Calu3 (cell line): ENCODE results near the gene UQCRC1. TPM values are rescaled to one million over a fixed set of nuclear protein-coding genes. Genes with fewer than 3 reads are reported as not detected.

Experiments used
- BruUV-seq: library from RNA; stranded (reverse); fragments of 400-500 nt; replicated peaks from 2 replicates; lab custom pipeline; 2021; lab: Mats Ljungman, UMichigan
- CTCF ChIA-PET: fragments of 300-600 bp; sonication (Branson Sonifier 250); formaldehyde crosslinking; loops from one replicate; lab custom pipeline; 2022; ENCODE audit warnings: antibody characterized with exemption; lab: Charles Lee
- DNase-seq: peaks from one replicate; pipeline ENCODE4 v3.0.0; 2022
- H3K27ac Mint-ChIP-seq: one replicate; pipeline ENCODE4 v1.8.0; 2022; ENCODE audit warnings: mixed read lengths; ENCODE audit not compliant: unreplicated experiment
- H3K27me3 Mint-ChIP-seq: one replicate; pipeline ENCODE4 v1.8.0; 2022; ENCODE audit warnings: mixed read lengths; ENCODE audit not compliant: unreplicated experiment
- H3K36me3 Mint-ChIP-seq: one replicate; pipeline ENCODE4 v1.8.0; 2022; ENCODE audit warnings: mild to moderate bottlenecking, moderate library complexity, mixed read lengths; ENCODE audit not compliant: insufficient read depth, unreplicated experiment
- H3K4me1 Mint-ChIP-seq: one replicate; pipeline ENCODE4 v1.8.0; 2022; ENCODE audit warnings: mild to moderate bottlenecking, low read depth, mixed read lengths; ENCODE audit not compliant: unreplicated experiment
- H3K4me3 Mint-ChIP-seq: one replicate; pipeline ENCODE4 v1.8.0; 2022; ENCODE audit warnings: mild to moderate bottlenecking, low read depth, moderate library complexity, mixed read lengths; ENCODE audit not compliant: unreplicated experiment
- H3K9me3 Mint-ChIP-seq: one replicate; pipeline ENCODE4 v1.8.0; 2022; ENCODE audit warnings: low read depth, mixed read lengths; ENCODE audit not compliant: unreplicated experiment
- CTCF ChIP-seq: fragments of 200-600 bp; IDR thresholded peaks from one replicate; pipeline ENCODE4 v1.8.0; 2022; ENCODE audit warnings: antibody characterized with exemption; ENCODE audit not compliant: unreplicated experiment
- intact Hi-C: fragments of 100-400 bp; cut with micrococcal nuclease; formaldehyde crosslinking; loops from one replicate; pipeline ENCODE4 v1.10.0; 2022; ENCODE audit not compliant: unreplicated experiment
- total RNA-seq: library from RNA; stranded (reverse); gene quantifications from 2 replicates; pipeline ENCODE4 v1.2.3, GENCODE V29; 2022

UQCRC1 gene
- total RNA-seq, 1 experiment from 2014 or later, result 207 TPM

- H3K4me1 Mint-ChIP-seq, result peaks cover 30% of the 10 kb centered on the region
- peaks cover 5% of the 10 kb centered on the region for H3K36me3 Mint-ChIP-seq
- no peak overlapping the region for H3K4me3 Mint-ChIP-seq
- no TSS peak for BruUV-seq
- H3K9me3 Mint-ChIP-seq, result no peaks in the 10 kb centered on the region
- CTCF ChIA-PET, result interaction anchor here (0.7 kb wide), 2 partner anchors 312 to 1504 kb away, joined by 8 read pairs; no protein-coding TSS in a partner anchor
- no peak for TF ChIP-seq CTCF
- intact Hi-C loops, result no loop called here
- DNase-seq, result no peak
- H3K27ac Mint-ChIP-seq, result no peak overlapping the region
- H3K27me3 Mint-ChIP-seq, result no peaks in the 10 kb centered on the region
Measured at GRCh38 chr3:48567090-48567489, 42.4 kb downstream of the UQCRC1 start.

GRCh38 chr3:48566401-48566760, 43.1 kb downstream of the UQCRC1 start:
- Mint-ChIP-seq H3K9me3 (no peaks in the 10 kb centered on the region), H3K27me3 (no peaks in the 10 kb centered on the region), H3K4me1 (peaks cover 30% of the 10 kb centered on the region), H3K4me3 (no peak overlapping the region), H3K36me3 (peaks cover 5% of the 10 kb centered on the region), H3K27ac (no peak overlapping the region)
- no peak for TF ChIP-seq CTCF
- DNase-seq, result no peak
- CTCF ChIA-PET, result interaction anchor here (0.7 kb wide), 1 partner anchor 378 kb away, joined by 6 read pairs; no protein-coding TSS in a partner anchor
- no TSS peak for BruUV-seq
- intact Hi-C loops, result no loop called here

- Mint-ChIP-seq H3K4me3 (no peak overlapping the region), H3K27ac (no peak overlapping the region), H3K27me3 (no peaks in the 10 kb centered on the region), H3K9me3 (no peaks in the 10 kb centered on the region), H3K4me1 (peaks cover 30% of the 10 kb centered on the region), H3K36me3 (peaks cover 5% of the 10 kb centered on the region)
- DNase-seq, result peak; percentile 13
- no peak for TF ChIP-seq CTCF
- intact Hi-C loops, result no loop called here
- CTCF ChIA-PET, result no interaction called here
- BruUV-seq, result no TSS peak
Measured at GRCh38 chr3:48565591-48566400, 43.6 kb downstream of the UQCRC1 start.

GRCh38 chr3:48565186-48565585, 44.3 kb downstream of the UQCRC1 start:
- H3K27me3 Mint-ChIP-seq, result no peaks in the 10 kb centered on the region
- H3K4me3 Mint-ChIP-seq, result no peak overlapping the region
- no peak for DNase-seq
- no peak overlapping the region for H3K27ac Mint-ChIP-seq
- H3K36me3 Mint-ChIP-seq, result peaks cover 5% of the 10 kb centered on the region
- intact Hi-C loops, result no loop called here
- H3K4me1 Mint-ChIP-seq, result peaks cover 30% of the 10 kb centered on the region
- CTCF ChIA-PET, result no interaction called here
- TF ChIP-seq CTCF, result no peak
- no peaks in the 10 kb centered on the region for H3K9me3 Mint-ChIP-seq
- BruUV-seq, result no TSS peak
